A673 (cell line): ENCODE measurements around the gene VAV3. TPM values are rescaled to one million over a fixed set of nuclear protein-coding genes. Genes with fewer than 3 reads are reported as not detected.

Experiments used
- BruUV-seq: library from RNA; stranded (reverse); fragments of 400-500 nt; replicated peaks from 2 replicates; lab custom pipeline; 2021; lab: Mats Ljungman, UMichigan
- CTCF ChIA-PET: fragments of 300-600 bp; sonication (Branson Sonifier 250); formaldehyde crosslinking; loops from one replicate; lab custom pipeline; 2022; ENCODE audit warnings: antibody characterized with exemption; lab: Charles Lee
- POLR2A ChIA-PET: fragments of 300-600 bp; sonication (Branson Sonifier 250); formaldehyde crosslinking; loops from one replicate; lab custom pipeline; 2022; ENCODE audit warnings: antibody characterized with exemption; ENCODE audit not compliant: low non-redundant PET; lab: Charles Lee
- DNase-seq: peaks from one replicate; pipeline ENCODE4 v3.0.0-alpha.2; 2015; ENCODE audit warnings: low spot score
- H3K27ac ChIP-seq: fragments of 200-600 bp; sonication (generic); 2 replicates; pipeline ENCODE4 v1.5.1; 2016; ENCODE audit warnings: mixed run types, low read depth, mild to moderate bottlenecking, mixed read lengths, antibody characterized with exemption, low read length; ENCODE audit not compliant: poor library complexity, severe bottlenecking
- H3K27me3 ChIP-seq: fragments of 200-600 bp; sonication (generic); replicated peaks from 2 replicates; pipeline ENCODE4 v1.6.1; 2017; ENCODE audit warnings: mixed run types, low read depth, mild to moderate bottlenecking, mixed read lengths, antibody characterized with exemption, low read length; ENCODE audit not compliant: insufficient read depth, poor library complexity
- H3K36me3 ChIP-seq: fragments of 200-600 bp; sonication (generic); 2 replicates; pipeline ENCODE4 v1.6.1; 2016; ENCODE audit warnings: mixed run types, mild to moderate bottlenecking, mixed read lengths, antibody characterized with exemption, low read length; ENCODE audit not compliant: insufficient read depth, poor library complexity, severe bottlenecking
- H3K4me1 ChIP-seq: fragments of 200-600 bp; sonication (generic); 2 replicates; pipeline ENCODE4 v1.6.1; 2017; ENCODE audit warnings: mixed run types, mild to moderate bottlenecking, mixed read lengths, antibody characterized with exemption, low read length; ENCODE audit not compliant: insufficient read depth, poor library complexity, severe bottlenecking
- H3K4me3 ChIP-seq: fragments of 200-600 bp; sonication (generic); 2 replicates; pipeline ENCODE4 v1.5.1; 2016; ENCODE audit warnings: low read depth, mixed run types, mild to moderate bottlenecking, mixed read lengths, low read length; ENCODE audit not compliant: poor library complexity, severe bottlenecking
- H3K9me3 ChIP-seq: fragments of 200-600 bp; sonication (generic); 2 replicates; pipeline ENCODE4 v1.6.1; 2016; ENCODE audit warnings: mixed run types, low read depth, mild to moderate bottlenecking, mixed read lengths, antibody characterized with exemption, low read length; ENCODE audit not compliant: poor library complexity, severe bottlenecking
- CTCF ChIP-seq: fragments of 300-800, 200-600 bp; sonication (generic); conservative IDR thresholded peaks from 2 replicates; pipeline ENCODE4 v1.5.1; 2017; ENCODE audit warnings: low read depth, mild to moderate bottlenecking, antibody characterized with exemption, low read length, moderate library complexity, mixed read lengths
- EZH2 ChIP-seq: fragments of 200-600 bp; sonication (generic); IDR thresholded peaks from 2 replicates; pipeline ENCODE4 v1.6.1; 2017; ENCODE audit warnings: borderline replicate concordance, low read depth, mild to moderate bottlenecking, mixed read lengths, antibody characterized with exemption, low read length; ENCODE audit not compliant: poor library complexity, severe bottlenecking
- intact Hi-C: fragments of 100-400 bp; cut with micrococcal nuclease; formaldehyde crosslinking; loops from one replicate; pipeline ENCODE4 v1.10.0; 2022; ENCODE audit not compliant: unreplicated experiment
- total RNA-seq: library from RNA; stranded (reverse); gene quantifications from 2 replicates; pipeline ENCODE4 v1.2.3, GENCODE V29; 2021

Gene VAV3
- total RNA-seq, 1 experiment from 2014 or later = 0.30 TPM

GRCh38 chr1:107545879-107546278 lies 419.1 kb downstream of the VAV3 start:
- intact Hi-C loops = no loop called here
- Histone ChIP-seq H3K36me3 (no peaks in the 10 kb centered on the region), H3K9me3 (no peaks in the 10 kb centered on the region), H3K4me3 (no peak overlapping the region), H3K27me3 (no peaks in the 10 kb centered on the region), H3K27ac (no peak overlapping the region), H3K4me1 (no peaks in the 10 kb centered on the region)
- DNase-seq = no peak
- ChIA-PET CTCF (no interaction called here), POLR2A (interaction anchor here (0.5 kb wide), 1 partner anchor 40 kb away, joined by 4 read pairs; no protein-coding TSS in a partner anchor)
- TF ChIP-seq EZH2 (no peak), CTCF (no peak)
- no TSS peak for BruUV-seq

GRCh38 chr1:107545056-107545577 lies 419.9 kb downstream of the VAV3 start:
- DNase-seq = no peak
- Histone ChIP-seq H3K4me1 (no peaks in the 10 kb centered on the region), H3K4me3 (no peak overlapping the region), H3K36me3 (no peaks in the 10 kb centered on the region), H3K9me3 (no peaks in the 10 kb centered on the region), H3K27ac (no peak overlapping the region), H3K27me3 (no peaks in the 10 kb centered on the region)
- intact Hi-C loops = no loop called here
- BruUV-seq = no TSS peak
- ChIA-PET POLR2A (interaction anchor here (0.6 kb wide), 1 partner anchor 14 kb away, joined by 4 read pairs; no protein-coding TSS in a partner anchor), CTCF (no interaction called here)
- TF ChIP-seq EZH2 (no peak), CTCF (no peak)

GRCh38 chr1:107544285-107544684 lies 420.7 kb downstream of the VAV3 start:
- Histone ChIP-seq H3K4me3 (no peak overlapping the region), H3K9me3 (no peaks in the 10 kb centered on the region), H3K27ac (no peak overlapping the region), H3K36me3 (no peaks in the 10 kb centered on the region), H3K4me1 (no peaks in the 10 kb centered on the region), H3K27me3 (no peaks in the 10 kb centered on the region)
- ChIA-PET POLR2A (no interaction called here), CTCF (no interaction called here)
- DNase-seq = no peak
- BruUV-seq = no TSS peak
- intact Hi-C loops = no loop called here
- TF ChIP-seq CTCF (no peak), EZH2 (no peak)
